Endodermal cell (in vitro differentiated cells): Measurements from ENCODE around the gene HIP1R. TPM values are rescaled to one million over a fixed set of nuclear protein-coding genes. Genes with fewer than 3 reads are reported as not detected.

Experiments used
- DNase-seq: peaks from one replicate; pipeline ENCODE4 v3.0.0-alpha.2; 2017
- H3K27ac ChIP-seq: 2 replicates; pipeline ENCODE4 v1.5.1; 2013; ENCODE audit warnings: mild to moderate bottlenecking, low read depth, low read length, moderate library complexity
- H3K27me3 ChIP-seq: 2 replicates; pipeline ENCODE4 v1.6.1; 2013; ENCODE audit warnings: mild to moderate bottlenecking, low read length, moderate library complexity; ENCODE audit not compliant: insufficient read depth, control insufficient read depth, poor library complexity, severe bottlenecking
- H3K36me3 ChIP-seq: 2 replicates; pipeline ENCODE4 v1.7.0; 2013; ENCODE audit warnings: mild to moderate bottlenecking, low read length, moderate library complexity; ENCODE audit not compliant: control insufficient read depth, insufficient read depth
- H3K4me1 ChIP-seq: one replicate; pipeline ENCODE4 v1.7.0; 2013; ENCODE audit warnings: low read length; ENCODE audit not compliant: control insufficient read depth, insufficient read depth
- H3K4me3 ChIP-seq: 2 replicates; pipeline ENCODE4 v1.5.1; 2013; ENCODE audit warnings: mild to moderate bottlenecking, low read length, moderate library complexity
- H3K9ac ChIP-seq: 2 replicates; pipeline ENCODE4 v1.6.1; 2013; ENCODE audit warnings: mild to moderate bottlenecking, low read length, moderate library complexity; ENCODE audit not compliant: poor library complexity, severe bottlenecking; ENCODE audit errors: extremely low read depth
- H3K9me3 ChIP-seq: 2 replicates; pipeline ENCODE4 v1.6.1; 2013; ENCODE audit warnings: mild to moderate bottlenecking, low read length, moderate library complexity; ENCODE audit not compliant: control insufficient read depth
- H3K27ac Mint-ChIP-seq: 2 replicates; pipeline ENCODE4 v1.8.0; 2020; ENCODE audit warnings: mixed read lengths
- H3K27me3 Mint-ChIP-seq: 2 replicates; pipeline ENCODE4 v1.8.0; 2021; ENCODE audit warnings: mild to moderate bottlenecking, mixed read lengths; ENCODE audit not compliant: insufficient read depth
- H3K36me3 Mint-ChIP-seq: 2 replicates; pipeline ENCODE4 v1.8.0; 2020; ENCODE audit warnings: low read depth, mixed read lengths
- H3K4me1 Mint-ChIP-seq: 2 replicates; pipeline ENCODE4 v1.8.0; 2020; ENCODE audit warnings: mixed read lengths
- H3K4me3 Mint-ChIP-seq: 2 replicates; pipeline ENCODE4 v1.8.0; 2020; ENCODE audit warnings: mild to moderate bottlenecking, moderate library complexity, mixed read lengths
- H3K9me3 Mint-ChIP-seq: 2 replicates; pipeline ENCODE4 v1.8.0; 2020; ENCODE audit warnings: mild to moderate bottlenecking, mixed read lengths
- CTCF ChIP-seq: fragments of 200-600 bp; sonication (generic); conservative IDR thresholded peaks from 2 replicates; pipeline ENCODE4 v1.5.0; 2021; ENCODE audit warnings: antibody characterized with exemption, mild to moderate bottlenecking
- WGBS, 2 experiments: methylation state at CpG; one replicate each; pipeline versions ENCODE4 v1.1.5 to v1.1.7; 2013; ENCODE audit warnings: missing lambda C conversion rate in 2 of 2, mixed read lengths in 1 of 2; ENCODE audit not compliant: insufficient coverage in 1 of 2, insufficient read length in 1 of 2; 5-methylcytosine and 5-hydroxymethylcytosine counted together
- total RNA-seq, 2 donors: library from RNA; stranded (reverse); fragmentation: NEBNext Ultra II Directional in 1 of 2; extraction: Animal tissue kit (Norgen Biotek cat#: 25700) in 1 of 2; gene quantifications; 2 replicates in 1 of 2; 3 replicates in 1 of 2; pipeline ENCODE4 v1.2.1, GENCODE V29; 2021

The HIP1R gene
- total RNA-seq, 2 donors from 2014 or later = 24.5 to 24.9 TPM

GRCh38 chr12:122835750-122836026 lies 431 bp downstream of the HIP1R start:
- peaks cover 3% of the 10 kb centered on the region for H3K4me1 ChIP-seq
- Mint-ChIP-seq H3K9me3 (no peaks in the 10 kb centered on the region), H3K4me1 (peaks cover 22% of the 10 kb centered on the region), H3K27ac (no peak overlapping the region), H3K4me3 (peak overlapping the region; percentile 67), H3K36me3 (no peaks in the 10 kb centered on the region), H3K27me3 (peaks cover 41% of the 10 kb centered on the region)
- no peak overlapping the region for H3K27ac ChIP-seq
- H3K36me3 ChIP-seq = no peaks in the 10 kb centered on the region
- no peak for TF ChIP-seq CTCF
- peaks cover 16% of the 10 kb centered on the region for H3K27me3 ChIP-seq
- WGBS, 2 experiments = 0% methylated on average over 43 of the region's 43 CpGs; no CpG with 5 or more reads in 1 of the 2 experiments
- no peak for DNase-seq
- H3K4me3 ChIP-seq = peak overlapping the region; percentile 85
- H3K9ac ChIP-seq = no peak overlapping the region
- no peaks in the 10 kb centered on the region for H3K9me3 ChIP-seq

GRCh38 chr12:122836027-122836921 lies 1.0 kb downstream of the HIP1R start:
- Mint-ChIP-seq H3K36me3 (no peaks in the 10 kb centered on the region), H3K27ac (peak overlapping the region; percentile 38), H3K4me3 (peak overlapping the region; percentile 67), H3K4me1 (peaks cover 22% of the 10 kb centered on the region), H3K27me3 (peaks cover 39% of the 10 kb centered on the region), H3K9me3 (no peaks in the 10 kb centered on the region)
- Histone ChIP-seq H3K9me3 (no peaks in the 10 kb centered on the region), H3K4me1 (peaks cover 3% of the 10 kb centered on the region), H3K9ac (peak overlapping the region; percentile 13), H3K27ac (no peak overlapping the region), H3K27me3 (peaks cover 16% of the 10 kb centered on the region), H3K4me3 (peak overlapping the region; percentile 85), H3K36me3 (no peaks in the 10 kb centered on the region)
- DNase-seq = peak; percentile 71
- 4 to 12% methylated on average over 20 to 42 of the region's 42 CpGs for WGBS, 2 experiments
- no peak for TF ChIP-seq CTCF

- Histone ChIP-seq H3K9me3 (no peaks in the 10 kb centered on the region), H3K27ac (no peak overlapping the region), H3K4me1 (peaks cover 3% of the 10 kb centered on the region), H3K36me3 (no peaks in the 10 kb centered on the region), H3K27me3 (peaks cover 16% of the 10 kb centered on the region), H3K4me3 (no peak overlapping the region), H3K9ac (no peak overlapping the region)
- no peaks in the 10 kb centered on the region for H3K36me3 Mint-ChIP-seq
- no peak overlapping the region for H3K27ac Mint-ChIP-seq
- peak; percentile 55 for DNase-seq
- H3K9me3 Mint-ChIP-seq = no peaks in the 10 kb centered on the region
- H3K4me1 Mint-ChIP-seq = peaks cover 22% of the 10 kb centered on the region
- peaks cover 37% of the 10 kb centered on the region for H3K27me3 Mint-ChIP-seq
- peak overlapping the region; percentile 67 for H3K4me3 Mint-ChIP-seq
- WGBS, 2 experiments = 88 to 93% methylated on average over 19 to 22 of the region's 22 CpGs
- no peak for TF ChIP-seq CTCF
Measured at GRCh38 chr12:122837306-122838265, 2.3 kb downstream of the HIP1R start.
